Stomach smooth muscle (tissue), 2 donors: ENCODE data around the gene ZNF660.
A peak's percentile ranks its signal among the peaks of the same experiment; 100 is the strongest.

Experiments used
- H3K27ac ChIP-seq: one replicate; pipeline ENCODE4 v1.7.0; 2013; ENCODE audit warnings: mild to moderate bottlenecking, low read length, inconsistent platforms
- H3K27me3 ChIP-seq, 2 donors: one replicate each; pipeline ENCODE4 v1.7.0; 2013; ENCODE audit warnings: low read length in 2 of 2; ENCODE audit not compliant: insufficient read depth in 2 of 2, control insufficient read depth in 1 of 2
- H3K36me3 ChIP-seq, 2 donors: one replicate each; pipeline ENCODE4 v1.7.0; 2013; ENCODE audit warnings: low read length in 2 of 2; ENCODE audit not compliant: control insufficient read depth in 2 of 2, insufficient read depth in 2 of 2
- H3K4me1 ChIP-seq: one replicate; pipeline ENCODE4 v1.7.0; 2013; ENCODE audit warnings: low read length; ENCODE audit not compliant: control insufficient read depth, insufficient read depth
- H3K4me3 ChIP-seq, 2 donors: one replicate each; pipeline ENCODE4 v1.7.0; 2013; ENCODE audit warnings: low read length in 2 of 2
- H3K9ac ChIP-seq, 2 donors: one replicate each; pipeline ENCODE4 v1.7.0; 2013; ENCODE audit warnings: low read length in 2 of 2, mild to moderate bottlenecking in 1 of 2
- H3K9me3 ChIP-seq, 2 donors: one replicate each; pipeline ENCODE4 v1.7.0; 2013; ENCODE audit warnings: low read length in 2 of 2; ENCODE audit not compliant: control insufficient read depth in 2 of 2
- donor health status: healthy.
- donor health status: Pancreatic carcinoma.

The ZNF660 gene

DNA sequence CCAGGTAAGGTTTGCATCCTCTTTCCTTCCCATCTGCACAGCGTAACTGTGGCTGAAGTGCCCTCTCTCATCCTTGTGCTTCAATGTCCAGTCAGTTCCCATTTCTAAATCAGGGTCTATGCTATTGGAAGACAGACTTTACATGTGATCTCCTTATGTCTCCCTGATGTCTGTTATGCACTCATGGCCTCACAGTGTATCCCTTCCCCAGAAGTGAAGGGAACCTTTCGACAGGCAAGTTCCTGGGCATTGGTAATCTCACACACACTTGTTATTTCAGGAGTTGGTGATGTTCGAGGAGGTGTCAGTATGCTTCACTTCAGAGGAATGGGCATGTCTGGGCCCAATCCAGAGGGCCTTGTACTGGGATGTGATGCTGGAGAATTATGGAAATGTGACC lies 47.4 kb downstream of the ZNF660 start:
- H3K27me3 ChIP-seq = no peaks in the 10 kb centered on the region
- peaks cover 16 to 27% of the 10 kb centered on the region in 2 donors for H3K36me3 ChIP-seq
- H3K9ac ChIP-seq = no peak overlapping the region
- no peak overlapping the region for H3K27ac ChIP-seq
- H3K4me3 ChIP-seq = no peak overlapping the region
- H3K4me1 ChIP-seq = no peaks in the 10 kb centered on the region
- no peaks in the 10 kb centered on the region for H3K9me3 ChIP-seq

DNA sequence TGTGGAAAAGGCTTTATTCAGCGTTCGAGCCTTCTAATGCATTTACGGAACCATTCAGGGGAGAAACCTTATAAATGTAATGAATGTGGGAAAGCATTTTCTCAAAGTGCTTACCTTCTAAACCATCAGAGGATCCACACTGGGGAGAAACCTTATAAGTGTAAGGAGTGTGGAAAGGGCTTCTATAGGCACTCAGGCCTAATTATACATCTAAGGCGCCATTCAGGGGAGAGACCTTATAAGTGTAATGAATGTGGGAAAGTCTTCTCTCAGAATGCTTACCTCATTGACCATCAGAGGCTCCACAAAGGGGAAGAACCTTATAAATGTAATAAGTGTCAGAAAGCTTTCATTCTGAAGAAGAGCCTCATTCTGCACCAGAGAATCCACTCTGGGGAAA lies 57.6 kb downstream of the ZNF660 start:
- Histone ChIP-seq H3K4me1 (no peaks in the 10 kb centered on the region), H3K9ac (no peak overlapping the region), H3K27me3 (no peaks in the 10 kb centered on the region), H3K27ac (no peak overlapping the region), H3K36me3 (peaks cover 27 to 39% of the 10 kb centered on the region in 2 donors), H3K4me3 (no peak overlapping the region), H3K9me3 (peaks cover 3 to 8% of the 10 kb centered on the region in 2 donors)

DNA sequence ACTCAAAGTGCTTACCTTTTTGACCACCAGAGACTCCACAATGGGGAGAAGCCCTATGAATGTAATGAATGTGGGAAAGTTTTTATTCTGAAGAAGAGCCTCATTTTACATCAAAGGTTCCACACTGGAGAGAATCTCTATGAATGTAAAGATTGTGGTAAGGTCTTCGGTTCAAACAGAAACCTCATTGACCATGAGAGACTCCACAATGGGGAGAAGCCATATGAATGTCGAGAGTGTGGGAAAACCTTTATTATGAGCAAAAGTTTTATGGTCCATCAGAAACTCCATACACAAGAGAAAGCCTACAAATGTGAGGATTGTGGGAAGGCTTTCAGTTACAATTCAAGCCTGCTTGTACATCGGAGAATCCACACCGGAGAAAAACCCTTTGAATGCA lies 58.3 kb downstream of the ZNF660 start:
- Histone ChIP-seq H3K36me3 (peaks cover 27 to 35% of the 10 kb centered on the region in 2 donors), H3K4me3 (no peak overlapping the region), H3K27ac (no peak overlapping the region), H3K4me1 (no peaks in the 10 kb centered on the region), H3K9ac (no peak overlapping the region), H3K9me3 (peaks cover 3 to 8% of the 10 kb centered on the region in 2 donors), H3K27me3 (no peaks in the 10 kb centered on the region)

DNA sequence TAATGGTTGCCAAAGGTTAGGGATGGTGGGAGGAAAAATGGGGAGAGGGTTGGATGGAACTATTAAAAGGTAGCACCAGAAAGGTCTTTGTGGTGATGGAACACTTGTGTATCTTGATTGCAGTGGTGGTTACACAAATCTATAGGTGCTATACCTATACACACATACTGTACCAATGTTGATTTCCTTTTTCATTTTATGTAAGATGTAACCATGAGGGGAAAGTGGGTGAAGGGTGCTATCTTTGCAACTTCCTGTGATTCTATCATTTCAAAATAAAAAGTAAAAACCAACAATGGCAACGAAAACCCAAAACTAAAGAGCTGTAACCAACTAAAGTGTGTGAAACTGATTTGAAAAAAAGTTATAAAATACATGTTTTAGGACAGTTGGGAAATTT lies 63.0 kb downstream of the ZNF660 start:
- Histone ChIP-seq H3K9ac (no peak overlapping the region), H3K36me3 (peaks cover 14 to 20% of the 10 kb centered on the region in 2 donors), H3K27ac (no peak overlapping the region), H3K4me1 (no peaks in the 10 kb centered on the region), H3K27me3 (no peaks in the 10 kb centered on the region), H3K9me3 (peaks cover 0 to 4% of the 10 kb centered on the region in 2 donors), H3K4me3 (no peak overlapping the region)

DNA sequence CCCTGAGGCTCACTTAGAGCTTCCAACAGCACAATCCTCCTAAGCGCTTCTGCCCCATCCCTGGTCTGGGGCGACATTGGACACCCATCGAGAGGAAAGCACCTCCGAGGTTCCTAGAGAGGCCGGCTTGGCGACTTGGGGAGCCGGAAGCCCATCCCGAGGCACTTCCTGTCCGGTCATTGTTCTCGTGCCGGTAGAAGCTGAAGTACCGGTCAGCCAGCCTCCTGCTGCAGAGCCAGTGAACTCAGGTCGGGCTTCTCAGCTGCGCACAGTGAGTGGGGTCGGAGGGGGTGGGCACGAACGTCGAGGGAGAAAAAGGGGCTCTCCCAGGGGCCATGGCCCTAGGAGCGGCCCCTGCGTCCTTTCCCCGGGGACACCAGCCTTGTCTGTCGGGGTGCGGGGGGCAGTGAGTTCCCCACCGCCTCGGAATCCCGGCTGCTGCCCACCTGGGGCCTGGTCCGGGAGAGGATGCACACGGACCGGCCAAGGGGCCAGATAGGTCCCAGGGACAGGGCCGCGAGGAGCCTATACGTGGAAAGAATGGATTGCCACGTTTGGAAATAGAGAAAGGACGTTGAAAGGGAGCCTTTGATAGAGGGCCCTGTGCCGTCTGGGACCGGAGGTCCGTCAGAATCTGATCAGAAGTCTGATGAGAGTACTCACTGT lies 63.9 kb downstream of the ZNF660 start, which contains the start of gene ZNF35:
TSS of gene ZNF35 (plus strand) at position 169 of the 666 bp plus-strand sequence. CDS start 2,336 bp downstream, outside the sequence.
- H3K4me3 ChIP-seq = peak within 1 kb of the TSS; percentile 87 to 89
- H3K36me3 ChIP-seq = peaks cover 17 to 21% of the 10 kb centered on the region in 2 donors
- peaks cover 0 to under 1% of the 10 kb centered on the region in 2 donors for H3K9me3 ChIP-seq
- peak within 1 kb of the TSS; percentile 63 for H3K27ac ChIP-seq
- no peaks in the 10 kb centered on the region for H3K27me3 ChIP-seq
- H3K4me1 ChIP-seq = no peaks in the 10 kb centered on the region
- H3K9ac ChIP-seq = peak within 1 kb of the TSS; percentile 87 to 91
